ENCODE results near the gene CSF1R.

Gene CSF1R

GRCh38 chr5:150120617-150121447, 34.5 kb upstream of the CSF1R start:
- no peak for DNase-seq (ENCODE audit: low read depth in 2 of 2)

GRCh38 chr5:150120062-150120441, 33.7 kb upstream of the CSF1R start:
- DNase-seq (ENCODE audit: low read depth in 2 of 2) = no peak

GRCh38 chr5:150119421-150120061, 33.2 kb upstream of the CSF1R start:
- DNase-seq (ENCODE audit: low read depth in 2 of 2) = no peak

GRCh38 chr5:150118561-150119229, 32.3 kb upstream of the CSF1R start:
- DNase-seq (ENCODE audit: low read depth in 2 of 2) = no peak

- DNase-seq (ENCODE audit: low read depth in 2 of 2) = no peak
These were observed 31.7 kb upstream of the CSF1R start for GRCh38 chr5:150117945-150118560.

GRCh38 chr5:150116667-150117400, 30.5 kb upstream of the CSF1R start:
- DNase-seq (ENCODE audit: low read depth in 2 of 2) = no peak

- no peak for DNase-seq (ENCODE audit: low read depth in 2 of 2)
These were observed 28.5 kb upstream of the CSF1R start for GRCh38 chr5:150114773-150115408.

- DNase-seq (ENCODE audit: low read depth in 2 of 2) = no peak
These were observed 27.8 kb upstream of the CSF1R start for GRCh38 chr5:150114102-150114641.

GRCh38 chr5:150113047-150113744, 26.8 kb upstream of the CSF1R start:
- DNase-seq (ENCODE audit: low read depth in 2 of 2) = no peak

GRCh38 chr5:150112201-150113046, 26.1 kb upstream of the CSF1R start:
- no peak for DNase-seq (ENCODE audit: low read depth in 2 of 2)

- no peak for DNase-seq (ENCODE audit: low read depth in 2 of 2)
These were observed 24.8 kb upstream of the CSF1R start for GRCh38 chr5:150111122-150111521.

GRCh38 chr5:150109921-150110320, 23.6 kb upstream of the CSF1R start:
- no peak for DNase-seq (ENCODE audit: low read depth in 2 of 2)

GRCh38 chr5:150108711-150109514, 22.6 kb upstream of the CSF1R start:
- DNase-seq (ENCODE audit: low read depth in 2 of 2) = no peak

- no peak for DNase-seq (ENCODE audit: low read depth in 2 of 2)
These were observed 21.6 kb upstream of the CSF1R start for GRCh38 chr5:150107909-150108447.

GRCh38 chr5:150106674-150107426, 20.5 kb upstream of the CSF1R start:
- DNase-seq (ENCODE audit: low read depth in 2 of 2) = no peak

GRCh38 chr5:150105928-150106615, 19.7 kb upstream of the CSF1R start:
- DNase-seq (ENCODE audit: low read depth in 2 of 2) = no peak

GRCh38 chr5:150104550-150104870, 18.2 kb upstream of the CSF1R start:
- no peak for DNase-seq (ENCODE audit: low read depth in 2 of 2)
